VCaP (cell line): ENCODE results near the gene CCDC57.

ENCODE experiments used
- H3K27ac ChIP-seq: fragments of 450-650 bp; 2 replicates; pipeline ENCODE4 v1.5.1; 2017
- TF ChIP-seq, protein P1 (sequence below): fragments of 450-650 bp; conservative IDR thresholded peaks from 2 replicates; pipeline ENCODE4 v1.5.1; 2017; ENCODE audit warnings: mild to moderate bottlenecking, moderate library complexity

CCDC57 gene

GRCh38 chr17:82051776-82052637 lies 160.6 kb downstream of the CCDC57 start, which contains the start of the genes GPS1 and RFNG:
TSS of gene GPS1 (plus strand) at chr17:82051898. CDS start at chr17:82051932, 34 bp downstream.
TSS of gene RFNG (minus strand) at chr17:82051811. CDS start at chr17:82051766, 45 bp downstream.
- peak within 1 kb of the TSS; percentile 87 for H3K27ac ChIP-seq

More at GRCh38 chr17:82051776-82052637, 160.6 kb downstream of the CCDC57 start, which contains the start of the genes GPS1 and RFNG:
- TF ChIP-seq, protein P1, sequence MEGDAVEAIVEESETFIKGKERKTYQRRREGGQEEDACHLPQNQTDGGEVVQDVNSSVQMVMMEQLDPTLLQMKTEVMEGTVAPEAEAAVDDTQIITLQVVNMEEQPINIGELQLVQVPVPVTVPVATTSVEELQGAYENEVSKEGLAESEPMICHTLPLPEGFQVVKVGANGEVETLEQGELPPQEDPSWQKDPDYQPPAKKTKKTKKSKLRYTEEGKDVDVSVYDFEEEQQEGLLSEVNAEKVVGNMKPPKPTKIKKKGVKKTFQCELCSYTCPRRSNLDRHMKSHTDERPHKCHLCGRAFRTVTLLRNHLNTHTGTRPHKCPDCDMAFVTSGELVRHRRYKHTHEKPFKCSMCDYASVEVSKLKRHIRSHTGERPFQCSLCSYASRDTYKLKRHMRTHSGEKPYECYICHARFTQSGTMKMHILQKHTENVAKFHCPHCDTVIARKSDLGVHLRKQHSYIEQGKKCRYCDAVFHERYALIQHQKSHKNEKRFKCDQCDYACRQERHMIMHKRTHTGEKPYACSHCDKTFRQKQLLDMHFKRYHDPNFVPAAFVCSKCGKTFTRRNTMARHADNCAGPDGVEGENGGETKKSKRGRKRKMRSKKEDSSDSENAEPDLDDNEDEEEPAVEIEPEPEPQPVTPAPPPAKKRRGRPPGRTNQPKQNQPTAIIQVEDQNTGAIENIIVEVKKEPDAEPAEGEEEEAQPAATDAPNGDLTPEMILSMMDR: no peak
